HEK293T (cell line): ENCODE results near the gene MCOLN3.

Experiments
- PKNOX1 ChIP-seq: fragments of 450-650 bp; IDR thresholded peaks from 2 replicates; pipeline ENCODE4 v1.6.1; 2016
- ZNF384 ChIP-seq: fragments of 450-650 bp; IDR thresholded peaks from 2 replicates; pipeline ENCODE4 v1.6.1; 2016

- TF ChIP-seq ZNF384 = no peak
- no peak for TF ChIP-seq PKNOX1
These were observed 11.7 kb upstream of the MCOLN3 start for GRCh38 chr1:85060038-85060437.
